Measurements from ENCODE around the gene SLBP.
"Not testable (repeated sequence)": the region's sequence is repeated elsewhere in the genome, so short reads cannot be mapped to it uniquely, and the experiment has no call there.

Gene SLBP

GRCh38 chr4:1675136-1675801 lies 36.9 kb downstream of the SLBP start:
- DNase-seq (ENCODE audit: low spot score), result no peak

GRCh38 chr4:1674682-1675081 lies 37.4 kb downstream of the SLBP start:
- no peak for DNase-seq (ENCODE audit: low spot score)

- no peak for DNase-seq (ENCODE audit: low spot score)
Measured at GRCh38 chr4:1673671-1674070, 38.4 kb downstream of the SLBP start.

GRCh38 chr4:1671011-1671410 lies 41.1 kb downstream of the SLBP start:
- DNase-seq (ENCODE audit: low spot score), result not testable (repeated sequence)

GRCh38 chr4:1670279-1670678 lies 41.8 kb downstream of the SLBP start:
- DNase-seq (ENCODE audit: low spot score), result no peak

GRCh38 chr4:1669850-1670249 lies 42.3 kb downstream of the SLBP start:
- DNase-seq (ENCODE audit: low spot score), result no peak

- no peak for DNase-seq (ENCODE audit: low spot score)
Measured at GRCh38 chr4:1669270-1669669, 42.8 kb downstream of the SLBP start.

GRCh38 chr4:1668488-1668840 lies 43.7 kb downstream of the SLBP start:
- DNase-seq (ENCODE audit: low spot score), result no peak

GRCh38 chr4:1667273-1667672 lies 44.8 kb downstream of the SLBP start:
- DNase-seq (ENCODE audit: low spot score), result no peak

- DNase-seq (ENCODE audit: low spot score), result no peak
Measured at GRCh38 chr4:1666391-1666790, 45.7 kb downstream of the SLBP start.

GRCh38 chr4:1664141-1664540 lies 48.0 kb downstream of the SLBP start:
- no peak for DNase-seq (ENCODE audit: low spot score)

GRCh38 chr4:1663549-1663948 lies 48.6 kb downstream of the SLBP start:
- no peak for DNase-seq (ENCODE audit: low spot score)

GRCh38 chr4:1661695-1662094 lies 50.4 kb downstream of the SLBP start:
- no peak for DNase-seq (ENCODE audit: low spot score)

- DNase-seq (ENCODE audit: low spot score), result no peak
Measured at GRCh38 chr4:1660948-1661677, 51.0 kb downstream of the SLBP start.

- no peak for DNase-seq (ENCODE audit: low spot score)
Measured at GRCh38 chr4:1659104-1660043, 52.7 kb downstream of the SLBP start.

- DNase-seq (ENCODE audit: low spot score), result no peak
Measured at GRCh38 chr4:1658581-1658980, 53.5 kb downstream of the SLBP start.

GRCh38 chr4:1658146-1658545 lies 54.0 kb downstream of the SLBP start:
- DNase-seq (ENCODE audit: low spot score), result no peak

GRCh38 chr4:1656986-1657385 lies 55.1 kb downstream of the SLBP start:
- DNase-seq (ENCODE audit: low spot score), result no peak

- DNase-seq (ENCODE audit: low spot score), result no peak
Measured at GRCh38 chr4:1656132-1656531, 56.0 kb downstream of the SLBP start.

GRCh38 chr4:1655676-1656075 lies 56.4 kb downstream of the SLBP start:
- DNase-seq (ENCODE audit: low spot score), result no peak

- DNase-seq (ENCODE audit: low spot score), result no peak
Measured at GRCh38 chr4:1655081-1655480, 57.0 kb downstream of the SLBP start.

GRCh38 chr4:1654216-1654955 lies 57.7 kb downstream of the SLBP start:
- DNase-seq (ENCODE audit: low spot score), result no peak

Data from kidney capillary endothelial cell (primary cell).